ENCODE measurements around the gene LSM5.

DNA sequence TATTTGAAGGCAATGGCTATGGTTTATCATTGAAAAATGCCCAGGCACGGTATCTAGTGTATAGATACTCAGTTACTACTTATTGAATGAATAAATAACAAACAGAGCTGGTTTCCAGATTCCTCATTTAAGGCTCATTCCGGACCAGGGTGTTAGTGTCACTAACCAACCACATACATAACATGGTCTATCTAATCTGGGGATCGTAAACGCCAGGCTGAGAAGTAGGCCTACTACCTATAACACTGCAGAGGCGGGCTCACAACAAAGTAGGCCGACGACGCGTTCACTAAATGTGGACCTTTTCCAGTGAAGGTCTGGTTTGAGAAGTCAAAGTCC lies 423 bp downstream of the LSM5 start:
- TF ChIP-seq POLR2A (IDR thresholded peaks at IDR 0.05) = no peak
- no peak for TF ChIP-seq CTCF (IDR thresholded peaks at IDR 0.05)
